Right lobe of liver (tissue), 4 donors: Measurements from ENCODE around the gene PCSK2.

Source experiments
- CTCF ChIP-seq, 4 donors: fragments of 200-600 bp in 3 of 4; fragments of 450-650 bp in 1 of 4; IDR thresholded peaks; one replicate each; pipeline versions ENCODE4 v1.5.1 to v1.8.0; 2016 to 2022; ENCODE audit warnings: antibody characterized with exemption in 4 of 4, mild to moderate bottlenecking in 2 of 4
- POLR2A ChIP-seq: fragments of 450-650 bp; IDR thresholded peaks from one replicate; pipeline ENCODE4 v1.6.1; 2017; ENCODE audit warnings: antibody characterized with exemption, mild to moderate bottlenecking
- donor health status: DM: no; HTN: no; CAD: no.
- donor health status: DM: no; HTN: no; CAD: no.
- donor health status: DM: no; HTN: yes; CAD: no.

GRCh38 chr20:17510548-17510947 lies 283.7 kb downstream of the PCSK2 start:
- TF ChIP-seq POLR2A (no peak), CTCF (IDR thresholded peaks at IDR 0.05) (no peak)
